OCI-LY3 (cell line): Measurements from ENCODE around the gene CCIN.

Source experiments
- H2AFZ ChIP-seq: fragments of 200-600, 300-600 bp; shearing (Covaris generic); 2 replicates; pipeline ENCODE4 v1.6.0; 2014; ENCODE audit warnings: antibody characterized with exemption, low read depth, low read length
- H3K27ac ChIP-seq: fragments of 200-600, 300-600 bp; sonication (generic); 2 replicates; pipeline ENCODE4 v1.5.1; 2014; ENCODE audit warnings: mild to moderate bottlenecking, low read length, moderate library complexity, mixed read lengths
- H3K27me3 ChIP-seq: fragments of 200-600, 300-600 bp; sonication (generic); 2 replicates; pipeline ENCODE4 v1.6.1; 2014; ENCODE audit warnings: low read depth, low read length, mixed read lengths
- H3K36me3 ChIP-seq: fragments of 200-600, 300-600 bp; sonication (generic); replicated peaks from 2 replicates; pipeline ENCODE3; 2014; ENCODE audit warnings: low read depth, low read length, mixed read lengths
- H3K4me1 ChIP-seq: fragments of 300-600, 200-600 bp; sonication (generic); 2 replicates; pipeline ENCODE4 v1.6.1; 2014; ENCODE audit warnings: low read length, mixed read lengths
- H3K4me2 ChIP-seq: fragments of 200-600, 300-600 bp; sonication (generic); 2 replicates; pipeline ENCODE4 v1.6.1; 2014; ENCODE audit warnings: low read length, mixed read lengths
- H3K4me3 ChIP-seq: fragments of 300-600, 200-600 bp; sonication (generic); 2 replicates; pipeline ENCODE4 v1.5.1; 2014; ENCODE audit warnings: antibody characterized with exemption, mild to moderate bottlenecking, low read length, moderate library complexity
- H3K79me2 ChIP-seq: fragments of 300-600, 200-600 bp; shearing (Covaris generic); 2 replicates; pipeline ENCODE4 v1.6.1; 2014; ENCODE audit warnings: mild to moderate bottlenecking, low read length, mixed read lengths
- H3K9ac ChIP-seq: fragments of 300-600, 200-600 bp; shearing (Covaris generic); 2 replicates; pipeline ENCODE4 v1.6.0; 2014; ENCODE audit warnings: mild to moderate bottlenecking, low read length, moderate library complexity
- H3K9me3 ChIP-seq: fragments of 200-600, 300-600 bp; shearing (Covaris generic); 2 replicates; pipeline ENCODE4 v1.6.1; 2014; ENCODE audit warnings: low read length, mixed read lengths; ENCODE audit not compliant: insufficient read depth
- H4K20me1 ChIP-seq: fragments of 200-600, 300-600 bp; sonication (generic); 2 replicates; pipeline ENCODE4 v1.6.1; 2016; ENCODE audit warnings: low read length, mixed read lengths; ENCODE audit not compliant: insufficient read depth
- CTCF ChIP-seq: fragments of 200-600, 300-600 bp; sonication (generic); IDR thresholded peaks from 2 replicates; pipeline ENCODE4 v1.5.1; 2014; ENCODE audit warnings: antibody characterized with exemption, low read length, low read depth
- EZH2phosphoT487 ChIP-seq: fragments of 200-600 bp; shearing (Covaris generic); IDR thresholded peaks from 2 replicates; pipeline ENCODE4 v1.6.1; 2018; ENCODE audit warnings: antibody characterized with exemption, mixed run types, low read depth

CCIN gene

GRCh38 chr9:36210722-36211121, 41.5 kb downstream of the CCIN start:
- peaks cover 32% of the 10 kb centered on the region for H4K20me1 ChIP-seq
- peaks cover 66% of the 10 kb centered on the region for H3K79me2 ChIP-seq

GRCh38 chr9:36211510-36211909, 42.3 kb downstream of the CCIN start:
- no peak overlapping the region for H3K4me2 ChIP-seq
- H2AFZ ChIP-seq, result no peak overlapping the region
- peaks cover 68% of the 10 kb centered on the region for H3K36me3 ChIP-seq
- TF ChIP-seq CTCF, result no peak
- no peak for TF ChIP-seq EZH2phosphoT487
- H3K9me3 ChIP-seq, result no peaks in the 10 kb centered on the region
- no peaks in the 10 kb centered on the region for H3K27me3 ChIP-seq
- no peak overlapping the region for H3K4me3 ChIP-seq
- no peak overlapping the region for H3K9ac ChIP-seq
- peaks cover 59% of the 10 kb centered on the region for H3K79me2 ChIP-seq
- peaks cover 32% of the 10 kb centered on the region for H4K20me1 ChIP-seq
- no peaks in the 10 kb centered on the region for H3K4me1 ChIP-seq
- no peak overlapping the region for H3K27ac ChIP-seq

More at GRCh38 chr9:36210722-36211121, 41.5 kb downstream of the CCIN start:
- Histone ChIP-seq H3K4me1 (no peaks in the 10 kb centered on the region), H3K9ac (no peak overlapping the region), H3K36me3 (peaks cover 74% of the 10 kb centered on the region), H3K27ac (no peak overlapping the region), H3K4me2 (no peak overlapping the region), H3K9me3 (no peaks in the 10 kb centered on the region), H3K27me3 (no peaks in the 10 kb centered on the region), H3K4me3 (no peak overlapping the region), H2AFZ (no peak overlapping the region)
- TF ChIP-seq CTCF (no peak), EZH2phosphoT487 (no peak)

- no peak overlapping the region for H3K9ac ChIP-seq
- peaks cover 62% of the 10 kb centered on the region for H3K36me3 ChIP-seq
- no peaks in the 10 kb centered on the region for H3K27me3 ChIP-seq
- no peak overlapping the region for H3K4me2 ChIP-seq
- no peak overlapping the region for H3K4me3 ChIP-seq
- peaks cover 27% of the 10 kb centered on the region for H4K20me1 ChIP-seq
- H3K9me3 ChIP-seq, result no peaks in the 10 kb centered on the region
- H2AFZ ChIP-seq, result no peak overlapping the region
- TF ChIP-seq EZH2phosphoT487, result no peak
- no peak for TF ChIP-seq CTCF
- no peaks in the 10 kb centered on the region for H3K4me1 ChIP-seq
- peaks cover 40% of the 10 kb centered on the region for H3K79me2 ChIP-seq
- no peak overlapping the region for H3K27ac ChIP-seq
Observed at GRCh38 chr9:36213387-36213786, 44.2 kb downstream of the CCIN start.

GRCh38 chr9:36213989-36214388, 44.8 kb downstream of the CCIN start:
- Histone ChIP-seq H3K27ac (no peak overlapping the region), H3K36me3 (peaks cover 58% of the 10 kb centered on the region), H4K20me1 (peaks cover 22% of the 10 kb centered on the region), H2AFZ (no peak overlapping the region), H3K9me3 (no peaks in the 10 kb centered on the region), H3K4me3 (no peak overlapping the region), H3K79me2 (peaks cover 34% of the 10 kb centered on the region), H3K4me2 (no peak overlapping the region), H3K4me1 (no peaks in the 10 kb centered on the region), H3K27me3 (no peaks in the 10 kb centered on the region), H3K9ac (no peak overlapping the region)
- no peak for TF ChIP-seq EZH2phosphoT487
- no peak for TF ChIP-seq CTCF
